Neutrophil (primary cell): ENCODE measurements around the gene DHRS4.

Source experiments
- H3K27ac ChIP-seq: fragments of 200-600 bp; sonication (generic); 2 replicates; pipeline ENCODE4 v1.5.1; 2016; ENCODE audit warnings: mild to moderate bottlenecking, moderate library complexity
- H3K27me3 ChIP-seq: fragments of 200-600 bp; sonication (generic); 2 replicates; pipeline ENCODE4 v1.6.0; 2016; ENCODE audit warnings: mild to moderate bottlenecking
- H3K36me3 ChIP-seq: fragments of 200-600 bp; sonication (generic); 2 replicates; pipeline ENCODE4 v1.5.1; 2017
- H3K4me1 ChIP-seq, 2 experiments: fragments of 200-600 bp in 1 of 2; sonication (generic) in 1 of 2; 1 replicate in 1 of 2; 2 replicates in 1 of 2; pipeline versions ENCODE4 v1.5.1 to v1.6.1; 2013 to 2016; ENCODE audit warnings: low read depth in 1 of 2, low read length in 1 of 2, mild to moderate bottlenecking in 1 of 2, moderate library complexity in 1 of 2; ENCODE audit not compliant: control insufficient read depth in 1 of 2, insufficient read depth in 1 of 2
- H3K4me3 ChIP-seq, 2 experiments: fragments of 200-600 bp in 1 of 2; sonication (generic) in 1 of 2; 1 replicate in 1 of 2; 2 replicates in 1 of 2; pipeline ENCODE4 v1.5.1; 2013 to 2016; ENCODE audit warnings: low read depth in 1 of 2, low read length in 1 of 2, mild to moderate bottlenecking in 1 of 2, moderate library complexity in 1 of 2
- H3K9me3 ChIP-seq: fragments of 200-600 bp; sonication (generic); 2 replicates; pipeline ENCODE4 v1.5.1; 2016
- TF ChIP-seq, protein P1 (sequence below): fragments of 200-600 bp; sonication (generic); IDR thresholded peaks from 2 replicates; pipeline ENCODE4 v1.5.1; 2016; ENCODE audit warnings: antibody characterized with exemption

The DHRS4 gene

DNA sequence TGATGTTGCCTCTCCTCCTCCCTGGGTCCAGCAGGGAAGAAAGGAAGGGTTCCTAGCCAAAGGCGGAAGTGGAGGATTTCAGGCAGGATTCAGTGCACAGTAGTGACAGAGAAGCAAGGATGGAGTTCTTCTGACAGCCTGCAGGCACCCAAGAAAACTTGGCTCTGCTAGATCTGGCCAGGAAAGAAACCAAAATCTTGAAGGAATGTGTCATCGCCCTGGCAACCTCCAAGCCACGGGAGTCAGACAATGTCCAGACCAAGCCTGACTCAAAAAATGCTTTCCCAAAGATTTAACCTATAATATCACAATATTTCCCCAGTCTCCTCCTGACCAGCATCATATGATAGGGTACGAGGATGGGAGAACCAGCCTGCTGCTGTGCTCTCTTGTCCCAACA is 22.8 kb upstream of the DHRS4 start:
- Histone ChIP-seq H3K9me3 (no peaks in the 10 kb centered on the region), H3K4me1 (no peaks in the 10 kb centered on the region), H3K27me3 (peaks cover 11% of the 10 kb centered on the region), H3K4me3 (no peak overlapping the region), H3K36me3 (no peaks in the 10 kb centered on the region), H3K27ac (no peak overlapping the region)
- TF ChIP-seq, protein P1, sequence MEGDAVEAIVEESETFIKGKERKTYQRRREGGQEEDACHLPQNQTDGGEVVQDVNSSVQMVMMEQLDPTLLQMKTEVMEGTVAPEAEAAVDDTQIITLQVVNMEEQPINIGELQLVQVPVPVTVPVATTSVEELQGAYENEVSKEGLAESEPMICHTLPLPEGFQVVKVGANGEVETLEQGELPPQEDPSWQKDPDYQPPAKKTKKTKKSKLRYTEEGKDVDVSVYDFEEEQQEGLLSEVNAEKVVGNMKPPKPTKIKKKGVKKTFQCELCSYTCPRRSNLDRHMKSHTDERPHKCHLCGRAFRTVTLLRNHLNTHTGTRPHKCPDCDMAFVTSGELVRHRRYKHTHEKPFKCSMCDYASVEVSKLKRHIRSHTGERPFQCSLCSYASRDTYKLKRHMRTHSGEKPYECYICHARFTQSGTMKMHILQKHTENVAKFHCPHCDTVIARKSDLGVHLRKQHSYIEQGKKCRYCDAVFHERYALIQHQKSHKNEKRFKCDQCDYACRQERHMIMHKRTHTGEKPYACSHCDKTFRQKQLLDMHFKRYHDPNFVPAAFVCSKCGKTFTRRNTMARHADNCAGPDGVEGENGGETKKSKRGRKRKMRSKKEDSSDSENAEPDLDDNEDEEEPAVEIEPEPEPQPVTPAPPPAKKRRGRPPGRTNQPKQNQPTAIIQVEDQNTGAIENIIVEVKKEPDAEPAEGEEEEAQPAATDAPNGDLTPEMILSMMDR: no peak

DNA sequence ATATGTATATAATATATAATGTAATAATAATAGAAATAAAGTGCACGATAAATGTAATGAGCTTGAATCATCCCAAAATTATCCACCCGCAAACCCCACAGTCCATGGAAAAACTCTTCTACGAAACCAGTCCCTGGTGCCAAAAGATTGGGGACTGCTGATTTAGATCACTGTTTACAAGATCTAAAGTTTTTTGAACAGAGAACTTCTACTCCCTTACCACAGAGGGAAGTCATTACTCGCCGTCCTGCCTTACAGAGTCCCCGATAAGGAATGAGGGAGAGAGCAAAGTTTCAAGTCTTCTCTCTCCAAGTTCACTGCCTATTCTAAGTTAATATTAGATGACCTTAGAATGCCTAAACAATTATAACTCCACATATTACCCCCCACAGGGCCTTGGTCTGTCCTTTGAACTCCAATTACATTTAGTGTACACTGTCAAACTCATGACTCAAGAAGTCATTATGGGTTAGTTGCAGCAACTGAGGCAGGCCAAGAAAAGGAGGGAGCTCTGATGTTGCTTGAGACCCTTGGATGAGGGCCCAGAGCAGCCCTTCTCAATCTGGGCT is 21.8 kb upstream of the DHRS4 start:
- H3K27ac ChIP-seq: no peak overlapping the region
- TF ChIP-seq, protein P1: no peak
- H3K9me3 ChIP-seq: no peaks in the 10 kb centered on the region

DNA sequence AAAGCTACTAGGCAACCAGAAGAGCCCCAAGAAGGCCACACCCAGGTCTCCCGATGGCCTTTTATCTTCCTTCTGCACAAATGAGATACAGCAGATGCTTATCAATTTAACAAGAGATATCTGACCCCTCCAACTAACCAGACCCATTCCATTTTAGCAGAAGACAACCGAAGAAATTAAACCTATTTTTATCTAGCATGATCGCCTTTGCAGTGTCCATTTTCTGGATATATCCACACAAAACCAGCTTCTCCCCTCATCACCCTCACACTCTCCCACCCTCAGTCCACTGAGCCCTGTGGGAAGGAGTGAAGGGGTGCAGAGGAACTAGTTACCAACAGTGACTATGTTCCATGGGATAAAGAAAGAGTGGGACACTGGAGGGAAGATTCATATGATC is 20.9 kb upstream of the DHRS4 start:
- TF ChIP-seq, protein P1: no peak
- Histone ChIP-seq H3K27me3 (peaks cover 11% of the 10 kb centered on the region), H3K9me3 (no peaks in the 10 kb centered on the region), H3K27ac (no peak overlapping the region), H3K4me1 (no peaks in the 10 kb centered on the region), H3K36me3 (no peaks in the 10 kb centered on the region), H3K4me3 (no peak overlapping the region)

More for the DNA sequence above, 21.8 kb upstream of the DHRS4 start:
- H3K27me3 ChIP-seq: peaks cover 11% of the 10 kb centered on the region
- H3K4me3 ChIP-seq: no peak overlapping the region
- H3K36me3 ChIP-seq: no peaks in the 10 kb centered on the region
- no peaks in the 10 kb centered on the region for H3K4me1 ChIP-seq

DNA sequence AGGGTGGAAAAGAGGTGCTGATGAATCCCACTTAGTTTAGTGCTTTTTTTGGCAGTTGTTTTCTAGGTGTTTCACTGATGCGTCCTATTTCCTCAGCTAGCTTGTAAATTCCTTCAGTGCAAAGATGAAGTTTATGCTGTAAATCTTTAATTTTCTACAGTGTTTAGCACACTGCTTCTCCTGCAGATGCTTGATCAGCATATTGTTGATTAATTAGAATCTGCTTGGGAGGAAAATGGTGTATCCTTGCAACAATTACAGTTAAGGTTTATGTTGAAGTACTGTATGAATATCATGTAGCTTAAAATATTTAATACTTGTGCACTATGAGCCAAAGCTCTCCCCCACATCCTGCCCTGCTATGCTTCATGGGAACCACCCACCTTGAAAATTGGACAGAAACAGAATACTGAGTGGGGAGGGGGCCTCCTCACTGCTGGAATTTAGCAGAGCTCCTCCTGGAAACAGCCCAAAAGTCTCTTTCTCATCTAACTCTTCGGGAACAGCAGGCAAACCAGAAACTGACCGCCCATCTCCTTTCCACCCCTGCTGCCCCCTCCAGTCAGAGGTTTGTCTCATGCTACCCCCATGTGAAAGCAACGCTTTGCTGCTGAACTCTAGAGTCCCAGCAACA is 20.3 kb upstream of the DHRS4 start:
- TF ChIP-seq, protein P1: no peak
- Histone ChIP-seq H3K36me3 (no peaks in the 10 kb centered on the region), H3K9me3 (no peaks in the 10 kb centered on the region), H3K27ac (no peak overlapping the region), H3K4me3 (no peak overlapping the region), H3K27me3 (peaks cover 11% of the 10 kb centered on the region), H3K4me1 (no peaks in the 10 kb centered on the region)

DNA sequence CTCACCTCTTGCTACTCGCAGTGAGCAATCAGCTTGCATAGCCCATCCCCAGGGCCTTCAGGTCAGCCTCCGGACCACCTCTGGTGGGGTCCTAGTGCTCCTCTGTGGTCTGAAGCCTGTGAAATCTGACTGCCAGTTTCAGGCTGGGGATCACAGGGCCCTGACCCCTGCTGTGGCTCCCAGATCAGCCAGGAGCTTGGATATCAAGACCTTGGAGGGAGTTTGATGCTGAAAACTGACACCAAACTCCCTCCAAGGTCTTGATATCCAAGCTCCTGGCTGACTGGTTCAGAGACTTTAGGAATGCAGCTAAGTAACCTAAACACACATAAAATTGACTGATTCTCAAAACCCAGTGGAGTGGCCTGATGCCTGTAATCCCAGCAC is 19.8 kb upstream of the DHRS4 start:
- TF ChIP-seq, protein P1: no peak
- Histone ChIP-seq H3K27ac (no peak overlapping the region), H3K27me3 (peaks cover 11% of the 10 kb centered on the region), H3K4me3 (no peak overlapping the region), H3K36me3 (no peaks in the 10 kb centered on the region), H3K9me3 (no peaks in the 10 kb centered on the region), H3K4me1 (no peaks in the 10 kb centered on the region)
